HEK293 (cell line): ENCODE data around the gene TNFSF10.
"Not testable (repeated sequence)": the region's sequence is repeated elsewhere in the genome, so short reads cannot be mapped to it uniquely, and the experiment has no call there.

ENCODE experiments used
- CTCF ChIA-PET: fragments of 350-600 bp; formaldehyde crosslinking; extraction: SDS; loops from one replicate; lab custom pipeline; 2021; ENCODE audit warnings: antibody characterized with exemption; lab: Yijun Ruan, JAX
- POLR2A ChIA-PET: fragments of 300-600 bp; formaldehyde crosslinking; extraction: SDS; loops from one replicate; lab custom pipeline; 2020; ENCODE audit warnings: antibody characterized with exemption, inconsistent platforms; lab: Yijun Ruan, JAX
- H3K27ac ChIP-seq: fragments of 200-500 bp; sonication (Bioruptor generic); 2 replicates; pipeline ENCODE4 v1.5.1; 2014; ENCODE audit warnings: low read depth, low read length, control low read depth, inconsistent platforms; ENCODE audit errors: extremely low read depth
- H3K36me3 ChIP-seq, 2 experiments: fragments of 200-500 bp in 1 of 2; sonication (Bioruptor generic) in 1 of 2; 1 replicate in 1 of 2; 2 replicates in 1 of 2; pipeline ENCODE4 v1.5.1; 2014 to 2017; ENCODE audit warnings: inconsistent platforms in 2 of 2, low read length in 2 of 2; ENCODE audit not compliant: control insufficient read depth in 2 of 2, insufficient read depth in 1 of 2
- H3K4me1 ChIP-seq: fragments of 200-500 bp; sonication (Bioruptor generic); 2 replicates; pipeline ENCODE4 v1.5.1; 2014; ENCODE audit warnings: mild to moderate bottlenecking, low read length, inconsistent platforms; ENCODE audit not compliant: control insufficient read depth, insufficient read depth
- H3K4me3 ChIP-seq: 2 replicates; pipeline ENCODE4 v1.5.1; 2011; ENCODE audit warnings: low read depth, mild to moderate bottlenecking, control low read depth, low read length, moderate library complexity
- H3K9me3 ChIP-seq: fragments of 200-500 bp; sonication (Bioruptor generic); 2 replicates; pipeline ENCODE4 v1.5.1; 2014; ENCODE audit warnings: low read depth, low read length, inconsistent platforms; ENCODE audit not compliant: control insufficient read depth, insufficient read depth
- EGR2 ChIP-seq: fragments of 450-650 bp; formaldehyde crosslinking; IDR thresholded peaks from 2 replicates; pipeline ENCODE4 v1.5.1; 2016; ENCODE audit warnings: low read depth, missing biosample characterization, missing genetic modification characterization
- INSM2 ChIP-seq: fragments of 450-650 bp; formaldehyde crosslinking; IDR thresholded peaks from 2 replicates; pipeline ENCODE4 v1.5.1; 2016; ENCODE audit warnings: missing biosample characterization, missing genetic modification characterization
- KLF8 ChIP-seq: fragments of 450-650 bp; formaldehyde crosslinking; IDR thresholded peaks from 2 replicates; pipeline ENCODE4 v1.5.1; 2016; ENCODE audit warnings: missing biosample characterization, missing genetic modification characterization
- OVOL3 ChIP-seq: fragments of 450-650 bp; formaldehyde crosslinking; IDR thresholded peaks from 2 replicates; pipeline ENCODE4 v1.5.1; 2016; ENCODE audit warnings: missing biosample characterization, missing genetic modification characterization
- REPIN1 ChIP-seq: fragments of 450-650 bp; formaldehyde crosslinking; IDR thresholded peaks from 2 replicates; pipeline ENCODE4 v1.5.1; 2017; ENCODE audit warnings: missing biosample characterization, missing genetic modification characterization, low read depth
- REST ChIP-seq: fragments of 450-650 bp; formaldehyde crosslinking; IDR thresholded peaks from 2 replicates; pipeline ENCODE4 v1.5.1; 2016; ENCODE audit warnings: missing biosample characterization, missing genetic modification characterization
- ZIC2 ChIP-seq: fragments of 450-650 bp; formaldehyde crosslinking; IDR thresholded peaks from 2 replicates; pipeline ENCODE4 v1.5.1; 2016; ENCODE audit warnings: missing biosample characterization, missing genetic modification characterization
- ZNF114 ChIP-seq: fragments of 450-650 bp; formaldehyde crosslinking; IDR thresholded peaks from 2 replicates; pipeline ENCODE4 v1.5.0; 2017; ENCODE audit warnings: missing biosample characterization, missing genetic modification characterization
- ZNF121 ChIP-seq: fragments of 450-650 bp; formaldehyde crosslinking; IDR thresholded peaks from 2 replicates; pipeline ENCODE4 v1.5.1; 2016; ENCODE audit warnings: missing biosample characterization, missing genetic modification characterization
- ZNF146 ChIP-seq: fragments of 450-650 bp; formaldehyde crosslinking; IDR thresholded peaks from 2 replicates; pipeline ENCODE4 v1.5.1; 2016; ENCODE audit warnings: missing biosample characterization, missing genetic modification characterization
- ZNF214 ChIP-seq: fragments of 450-650 bp; formaldehyde crosslinking; IDR thresholded peaks from 2 replicates; pipeline ENCODE4 v1.5.1; 2017; ENCODE audit warnings: missing biosample characterization, mild to moderate bottlenecking, missing genetic modification characterization, borderline replicate concordance
- ZNF404 ChIP-seq: fragments of 450-650 bp; formaldehyde crosslinking; IDR thresholded peaks from 2 replicates; pipeline ENCODE4 v1.5.1; 2017; ENCODE audit warnings: missing biosample characterization, missing genetic modification characterization
- ZNF423 ChIP-seq: fragments of 450-650 bp; formaldehyde crosslinking; IDR thresholded peaks from 2 replicates; pipeline ENCODE4 v1.5.1; 2016; ENCODE audit warnings: missing biosample characterization, missing genetic modification characterization
- ZNF488 ChIP-seq: fragments of 450-650 bp; formaldehyde crosslinking; IDR thresholded peaks from 2 replicates; pipeline ENCODE4 v1.5.1; 2016; ENCODE audit warnings: missing biosample characterization, missing genetic modification characterization
- ZNF501 ChIP-seq: fragments of 450-650 bp; formaldehyde crosslinking; IDR thresholded peaks from 2 replicates; pipeline ENCODE4 v1.5.1; 2016; ENCODE audit warnings: missing biosample characterization, missing genetic modification characterization
- ZNF558 ChIP-seq: fragments of 450-650 bp; formaldehyde crosslinking; IDR thresholded peaks from 2 replicates; pipeline ENCODE4 v1.5.1; 2016; ENCODE audit warnings: missing biosample characterization, missing genetic modification characterization
- ZNF777 ChIP-seq: fragments of 450-650 bp; formaldehyde crosslinking; IDR thresholded peaks from 2 replicates; pipeline ENCODE4 v1.5.1; 2017; ENCODE audit warnings: missing biosample characterization, missing genetic modification characterization, borderline replicate concordance
- TF ChIP-seq, protein P1 (sequence below): fragments of 450-650 bp; formaldehyde crosslinking; optimal IDR thresholded peaks from 2 replicates; pipeline ENCODE3; 2016; ENCODE audit warnings: missing biosample characterization, mild to moderate bottlenecking, missing genetic modification characterization
- TF ChIP-seq, protein P2 (sequence below): fragments of 450-650 bp; formaldehyde crosslinking; IDR thresholded peaks from 2 replicates; pipeline ENCODE4 v1.5.1; 2016; ENCODE audit warnings: missing biosample characterization, missing genetic modification characterization, low read depth

The TNFSF10 gene

GRCh38 chr3:172569128-172570008 is 46.1 kb upstream of the TNFSF10 start (continued):
- TF ChIP-seq REST (no peak), ZNF214 (tag by site-specific recombination) (no peak), ZNF121 (tag by site-specific recombination) (no peak)

DNA sequence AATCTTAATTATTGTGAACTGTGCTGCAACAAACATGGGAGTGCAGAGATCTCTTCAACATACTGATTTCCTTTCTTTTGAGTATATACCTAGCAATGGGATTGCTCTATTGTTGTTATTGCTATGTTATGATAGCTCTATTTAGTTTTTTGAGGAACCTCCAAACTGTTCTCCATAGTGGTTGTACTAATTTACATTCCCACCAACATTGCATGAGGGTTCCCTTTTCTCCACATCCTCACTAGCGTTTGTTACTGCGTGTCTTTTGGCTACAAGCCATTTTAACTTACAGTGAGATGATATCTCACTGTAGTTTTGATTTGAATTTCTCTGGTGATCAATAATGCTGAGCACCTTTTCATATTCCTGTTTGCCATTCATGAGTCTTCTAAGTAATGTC is 45.5 kb upstream of the TNFSF10 start:
- CTCF ChIA-PET: interaction anchor here (0.6 to 0.7 kb wide), 2 partner anchors 27 to 735 kb away, joined by 3 to 4 read pairs; no protein-coding TSS in a partner anchor
- Histone ChIP-seq H3K4me1 (no peaks in the 10 kb centered on the region), H3K27ac (no peak overlapping the region), H3K4me3 (no peak overlapping the region), H3K36me3 (no peaks in the 10 kb centered on the region), H3K9me3 (no peaks in the 10 kb centered on the region)
- POLR2A ChIA-PET: no interaction called here
- no peak for TF ChIP-seq ZNF558 (tag by site-specific recombination)
- TF ChIP-seq OVOL3: no peak
- no peak for TF ChIP-seq ZNF114 (tag by site-specific recombination)

- H3K9me3 ChIP-seq, H3K4me3 ChIP-seq, CTCF ChIA-PET, H3K36me3 ChIP-seq, H3K27ac ChIP-seq, POLR2A ChIA-PET, H3K4me1 ChIP-seq: not testable (repeated sequence)
- peak; percentile 88 for TF ChIP-seq ZNF146
These were observed 43.6 kb upstream of the TNFSF10 start for GRCh38 chr3:172566785-172567184.

- TF ChIP-seq EGR2 (no peak), ZNF423 (tag by site-specific recombination) (no peak), ZNF404 (tag by site-specific recombination) (no peak), INSM2 (tag by site-specific recombination) (no peak), ZIC2 (no peak), ZNF488 (no peak), REPIN1 (tag by site-specific recombination) (no peak), KLF8 (tag by site-specific recombination) (no peak), ZNF777 (tag by site-specific recombination) (no peak), ZNF501 (tag by site-specific recombination) (no peak)
- TF ChIP-seq, protein P1, sequence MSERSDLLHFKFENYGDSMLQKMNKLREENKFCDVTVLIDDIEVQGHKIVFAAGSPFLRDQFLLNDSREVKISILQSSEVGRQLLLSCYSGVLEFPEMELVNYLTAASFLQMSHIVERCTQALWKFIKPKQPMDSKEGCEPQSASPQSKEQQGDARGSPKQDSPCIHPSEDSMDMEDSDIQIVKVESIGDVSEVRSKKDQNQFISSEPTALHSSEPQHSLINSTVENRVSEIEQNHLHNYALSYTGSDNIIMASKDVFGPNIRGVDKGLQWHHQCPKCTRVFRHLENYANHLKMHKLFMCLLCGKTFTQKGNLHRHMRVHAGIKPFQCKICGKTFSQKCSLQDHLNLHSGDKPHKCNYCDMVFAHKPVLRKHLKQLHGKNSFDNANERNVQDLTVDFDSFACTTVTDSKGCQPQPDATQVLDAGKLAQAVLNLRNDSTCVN: no peak
- TF ChIP-seq, protein P2, sequence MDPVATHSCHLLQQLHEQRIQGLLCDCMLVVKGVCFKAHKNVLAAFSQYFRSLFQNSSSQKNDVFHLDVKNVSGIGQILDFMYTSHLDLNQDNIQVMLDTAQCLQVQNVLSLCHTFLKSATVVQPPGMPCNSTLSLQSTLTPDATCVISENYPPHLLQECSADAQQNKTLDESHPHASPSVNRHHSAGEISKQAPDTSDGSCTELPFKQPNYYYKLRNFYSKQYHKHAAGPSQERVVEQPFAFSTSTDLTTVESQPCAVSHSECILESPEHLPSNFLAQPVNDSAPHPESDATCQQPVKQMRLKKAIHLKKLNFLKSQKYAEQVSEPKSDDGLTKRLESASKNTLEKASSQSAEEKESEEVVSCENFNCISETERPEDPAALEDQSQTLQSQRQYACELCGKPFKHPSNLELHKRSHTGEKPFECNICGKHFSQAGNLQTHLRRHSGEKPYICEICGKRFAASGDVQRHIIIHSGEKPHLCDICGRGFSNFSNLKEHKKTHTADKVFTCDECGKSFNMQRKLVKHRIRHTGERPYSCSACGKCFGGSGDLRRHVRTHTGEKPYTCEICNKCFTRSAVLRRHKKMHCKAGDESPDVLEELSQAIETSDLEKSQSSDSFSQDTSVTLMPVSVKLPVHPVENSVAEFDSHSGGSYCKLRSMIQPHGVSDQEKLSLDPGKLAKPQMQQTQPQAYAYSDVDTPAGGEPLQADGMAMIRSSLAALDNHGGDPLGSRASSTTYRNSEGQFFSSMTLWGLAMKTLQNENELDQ (tag by site-specific recombination): no peak
- no peak overlapping the region for H3K27ac ChIP-seq
- CTCF ChIA-PET: no interaction called here
These were observed 41.3 kb upstream of the TNFSF10 start for GRCh38 chr3:172564499-172564898.

More at GRCh38 chr3:172564499-172564898, 41.3 kb upstream of the TNFSF10 start:
- no peaks in the 10 kb centered on the region for H3K9me3 ChIP-seq
- H3K4me3 ChIP-seq: no peak overlapping the region
- H3K4me1 ChIP-seq: no peaks in the 10 kb centered on the region
- H3K36me3 ChIP-seq: no peaks in the 10 kb centered on the region
- POLR2A ChIA-PET: no interaction called here
